Measurements from ENCODE around the gene LRRFIP2. TPM values are rescaled to one million over a fixed set of nuclear protein-coding genes. Genes with fewer than 3 reads are reported as not detected.

Gene LRRFIP2
- total and polyA plus RNA-seq, 2 of the 8 experiments (the other 6 are each of a cell fraction or from before 2014, with no cell fraction given) = 8.8 to 25.6 TPM

DNA sequence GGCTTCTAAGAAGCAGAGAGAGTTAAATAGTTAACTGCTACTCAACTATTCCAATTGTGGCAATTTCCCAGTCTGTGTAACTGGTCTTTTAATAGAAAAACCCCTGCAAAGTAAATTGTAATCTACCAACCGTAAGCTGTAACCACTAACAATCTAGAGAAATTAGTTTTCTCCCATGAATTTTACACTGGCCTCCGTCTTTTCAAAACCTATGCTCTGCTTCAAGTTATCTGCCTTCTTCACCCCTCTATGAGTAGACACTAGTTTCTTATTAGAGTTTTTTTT, 42.6 kb downstream of the LRRFIP2 start:
- Histone ChIP-seq H3K56ac (replicated peaks; ENCODE audit: insufficient read length, low read depth, low read length) (no peak overlapping the region), H4K91ac (replicated peaks; ENCODE audit: insufficient read length, low read length) (no peak overlapping the region), H2BK12ac (ENCODE audit: low read depth, low read length) (no peak overlapping the region), H2AK5ac (ENCODE audit: low read depth, low read length) (no peak overlapping the region), H3K14ac (ENCODE audit: insufficient read length) (no peak overlapping the region), H3K9me3 (ENCODE audit: insufficient read depth in 2 of 2, low read depth in 1 of 2, low read length in 1 of 2) (no peaks in the 10 kb centered on the region), H2BK15ac (ENCODE audit: low read length) (no peak overlapping the region), H3K4me3 (ENCODE audit: extremely low read depth in 1 of 4, insufficient read depth in 2 of 4, low read depth in 3 of 4, low read length in 4 of 4) (no peak overlapping the region), H3K79me1 (ENCODE audit: low read depth, low read length) (peaks cover 2% of the 10 kb centered on the region; the same call in 1 of the 2 replicates), H3K4ac (replicated peaks; ENCODE audit: insufficient read length, low read depth, low read length) (no peak overlapping the region), H2BK120ac (replicated peaks; ENCODE audit: low read depth, low read length) (no peak overlapping the region), H3K27me3 (replicated peaks in 1 of 4; ENCODE audit: control insufficient read depth in 3 of 4, extremely low read depth in 1 of 4, insufficient read depth in 3 of 4, low read length in 3 of 4) (no peaks in the 10 kb centered on the region), H3K4me2 (ENCODE audit: insufficient read depth in 1 of 2, low read depth in 2 of 2, low read length in 2 of 2) (no peak overlapping the region), H4K8ac (ENCODE audit: extremely low read depth, insufficient read depth, low read length) (no peak overlapping the region), H4K20me1 (replicated peaks in 1 of 2; ENCODE audit: control insufficient read depth in 1 of 2, insufficient read depth in 2 of 2, low read length in 2 of 2) (no peaks in the 10 kb centered on the region), H3K18ac (ENCODE audit: extremely low read depth, low read length) (no peak overlapping the region), H3K23ac (ENCODE audit: insufficient read length) (no peak overlapping the region), H2AFZ (ENCODE audit: low read length) (no peak overlapping the region), H3K23me2 (ENCODE audit: low read depth, low read length) (no peaks in the 10 kb centered on the region), H2BK5ac (ENCODE audit: low read depth, low read length) (no peak overlapping the region), H3K36me3 (ENCODE audit: control insufficient read depth in 2 of 4, insufficient read depth in 4 of 4, low read length in 3 of 4) (no peaks in the 10 kb centered on the region), H3K4me1 (replicated peaks in 1 of 4; ENCODE audit: control insufficient read depth in 3 of 4, insufficient read depth in 4 of 4, low read length in 3 of 4) (peaks cover 0 to 2% (median 2%) of the 10 kb centered on the region in 4 experiments; a peak in 3 of 7 replicates), H4K5ac (ENCODE audit: insufficient read length, low read depth, low read length) (no peak overlapping the region), H2BK20ac (ENCODE audit: low read length) (no peak overlapping the region), H3K79me2 (ENCODE audit: control insufficient read depth in 1 of 2, insufficient read depth in 2 of 2, low read length in 2 of 2) (peaks cover 0 to 3% of the 10 kb centered on the region in 2 experiments; a peak in 3 of 4 replicates), H3K27ac (ENCODE audit: low read depth, low read length) (no peak overlapping the region), H3K9ac (replicated peaks in 1 of 4; ENCODE audit: extremely low read depth in 1 of 4, low read depth in 3 of 4, low read length in 3 of 4) (no peak overlapping the region)
- POLR2A ChIA-PET (ENCODE audit: partially characterized antibody) = interaction anchor here (0.7 kb wide), 1 partner anchor 36 kb away, joined by 3 read pairs; no protein-coding TSS in a partner anchor
- WGBS, 2 experiments (ENCODE audit: extremely low coverage in 1 of 2, insufficient coverage in 1 of 2, insufficient read length in 1 of 2, insufficient replicate concordance in 2 of 2, low coverage in 1 of 2, low lambda C conversion rate in 2 of 2, missing lambda C conversion rate in 1 of 2) = 91% methylated on average over 2 of the region's 2 CpGs; no CpG with 5 or more reads in 1 of the 2 experiments
- CTCF ChIA-PET (ENCODE audit: partially characterized antibody) = interaction anchor here (1.3 kb wide), 1 partner anchor 79 kb away, joined by 3 read pairs; no protein-coding TSS in a partner anchor
- DNase-seq (ENCODE audit: low read depth in 1 of 2, low spot score in 2 of 2) (no peak), FAIRE-seq (no peak)
- TF ChIP-seq HDAC6 (IDR thresholded peaks at IDR 0.05; ENCODE audit: low read depth, low read length) = no peak
- no peak for TF ChIP-seq CBX8 (IDR thresholded peaks at IDR 0.05; ENCODE audit: borderline replicate concordance, low read depth, low read length)
- no peak for TF ChIP-seq RAD21 (IDR thresholded peaks at IDR 0.05 in 1 of 2, conservative IDR thresholded peaks at IDR 0.05 in 1 of 2; ENCODE audit: low read depth in 2 of 2, low read length in 2 of 2)
- TF ChIP-seq JUND (IDR thresholded peaks at IDR 0.05; ENCODE audit: low read length) = no peak
- no peak for TF ChIP-seq POLR2A (IDR thresholded peaks at IDR 0.05; ENCODE audit: control extremely low read depth in 1 of 2, low read depth in 2 of 2, low read length in 2 of 2)
- TF ChIP-seq BRCA1 (IDR thresholded peaks at IDR 0.05; ENCODE audit: low read depth, low read length) = no peak
- no peak for TF ChIP-seq GABPA (IDR thresholded peaks at IDR 0.05; ENCODE audit: borderline replicate concordance, insufficient read depth, low read length)
- TF ChIP-seq SP4 (IDR thresholded peaks at IDR 0.05; ENCODE audit: low read length) = no peak
